ENCODE results near the gene TGFA.

DNA sequence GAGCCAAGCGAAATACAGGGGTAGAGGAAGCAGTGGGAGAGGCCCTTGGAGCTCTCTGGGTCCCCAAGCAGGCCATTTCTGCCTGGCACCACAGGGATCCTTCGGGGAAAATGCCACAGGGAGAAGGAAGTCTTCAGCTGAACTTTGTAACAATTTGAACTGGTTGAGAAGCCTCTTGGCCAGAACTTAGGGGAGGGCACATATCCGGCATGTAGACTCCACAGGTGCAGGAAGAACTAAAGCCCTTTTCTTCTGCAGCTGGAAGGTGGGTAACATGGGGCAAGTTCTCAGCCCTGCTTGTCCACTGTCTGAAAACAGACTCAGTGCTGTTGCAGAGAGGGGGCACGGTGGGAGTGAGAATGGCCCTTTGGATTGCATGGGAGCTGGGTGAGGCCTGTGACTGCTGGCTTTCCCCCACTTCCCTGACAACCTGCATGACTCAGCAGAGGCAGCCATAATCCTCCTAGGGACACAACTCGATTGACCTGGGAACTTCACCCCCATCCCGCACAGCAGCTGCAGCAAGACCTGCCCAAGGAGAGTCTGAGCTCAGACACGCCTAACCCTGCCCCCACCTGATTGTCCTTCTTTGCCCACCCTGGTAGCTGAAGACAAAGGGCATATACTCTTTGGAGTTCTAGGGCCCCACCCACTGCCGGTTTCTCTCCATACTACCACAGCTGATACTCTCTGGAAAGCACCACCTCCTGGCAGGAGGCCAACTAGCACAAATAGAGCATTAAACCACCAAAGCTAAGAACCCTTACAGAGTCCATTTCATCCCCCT lies 150.2 kb downstream of the TGFA start:
- TF ChIP-seq, protein P1, sequence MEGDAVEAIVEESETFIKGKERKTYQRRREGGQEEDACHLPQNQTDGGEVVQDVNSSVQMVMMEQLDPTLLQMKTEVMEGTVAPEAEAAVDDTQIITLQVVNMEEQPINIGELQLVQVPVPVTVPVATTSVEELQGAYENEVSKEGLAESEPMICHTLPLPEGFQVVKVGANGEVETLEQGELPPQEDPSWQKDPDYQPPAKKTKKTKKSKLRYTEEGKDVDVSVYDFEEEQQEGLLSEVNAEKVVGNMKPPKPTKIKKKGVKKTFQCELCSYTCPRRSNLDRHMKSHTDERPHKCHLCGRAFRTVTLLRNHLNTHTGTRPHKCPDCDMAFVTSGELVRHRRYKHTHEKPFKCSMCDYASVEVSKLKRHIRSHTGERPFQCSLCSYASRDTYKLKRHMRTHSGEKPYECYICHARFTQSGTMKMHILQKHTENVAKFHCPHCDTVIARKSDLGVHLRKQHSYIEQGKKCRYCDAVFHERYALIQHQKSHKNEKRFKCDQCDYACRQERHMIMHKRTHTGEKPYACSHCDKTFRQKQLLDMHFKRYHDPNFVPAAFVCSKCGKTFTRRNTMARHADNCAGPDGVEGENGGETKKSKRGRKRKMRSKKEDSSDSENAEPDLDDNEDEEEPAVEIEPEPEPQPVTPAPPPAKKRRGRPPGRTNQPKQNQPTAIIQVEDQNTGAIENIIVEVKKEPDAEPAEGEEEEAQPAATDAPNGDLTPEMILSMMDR (optimal IDR thresholded peaks at IDR 0.05 in 1 of 3, IDR thresholded peaks at IDR 0.05 in 1 of 3, conservative IDR thresholded peaks at IDR 0.05 in 1 of 3; ENCODE audit: extremely low read depth in 1 of 3, insufficient read depth in 2 of 3, low read length in 3 of 3) = no peak
- no peak for TF ChIP-seq EZH2 (IDR thresholded peaks at IDR 0.05; ENCODE audit: low read length)
